IMR-90 (cell line): ENCODE results near the gene SUGCT. TPM values are rescaled to one million over a fixed set of nuclear protein-coding genes. Genes with fewer than 3 reads are reported as not detected.
A peak's percentile ranks its signal among the peaks of the same experiment; 100 is the strongest.

Experiments used
- ATAC-seq: fragments of 200-7000 bp; cut with Tn5 transposase; 2 replicates; pipeline ENCODE4 v1.9.1; 2020; ENCODE audit warnings: low read depth, mild to moderate bottlenecking, moderate library complexity
- BruUV-seq: library from RNA; stranded (reverse); fragments of 400-500 nt; replicated peaks from 2 replicates; lab custom pipeline; 2021; lab: Mats Ljungman, UMichigan
- CTCF ChIA-PET: fragments of 300-600 bp; formaldehyde crosslinking; extraction: SDS; loops from one replicate; lab custom pipeline; 2021; ENCODE audit warnings: antibody characterized with exemption; lab: Yijun Ruan, JAX
- POLR2A ChIA-PET: fragments of 300-600 bp; sonication (Branson Sonifier 250); formaldehyde crosslinking; loops from one replicate; lab custom pipeline; 2022; ENCODE audit warnings: antibody characterized with exemption; ENCODE audit not compliant: unreplicated experiment; lab: Charles Lee
- DNase-seq: peaks from one replicate; pipeline ENCODE4 v3.0.0; 2013
- H2AFZ ChIP-seq: replicated peaks from 2 replicates; pipeline ENCODE3; 2013; ENCODE audit warnings: low read length, mild to moderate bottlenecking; ENCODE audit not compliant: poor library complexity
- H2AK5ac ChIP-seq: 2 replicates; pipeline ENCODE4 v1.6.1; 2013; ENCODE audit warnings: low read depth, low read length, inconsistent platforms
- H2AK9ac ChIP-seq: replicated peaks from 2 replicates; pipeline ENCODE3; 2013; ENCODE audit warnings: mild to moderate bottlenecking, low read depth, low read length, moderate library complexity; ENCODE audit not compliant: poor library complexity
- H2BK120ac ChIP-seq: 2 replicates; pipeline ENCODE4 v1.6.1; 2013; ENCODE audit warnings: low read depth, low read length, inconsistent platforms
- H2BK15ac ChIP-seq: 3 replicates; pipeline ENCODE4 v1.6.1; 2013; ENCODE audit warnings: low read depth, low read length, inconsistent platforms
- H2BK20ac ChIP-seq: 2 replicates; pipeline ENCODE4 v1.6.1; 2013; ENCODE audit warnings: low read depth, mild to moderate bottlenecking, inconsistent platforms, low read length, moderate library complexity
- H2BK5ac ChIP-seq: 2 replicates; pipeline ENCODE4 v1.6.1; 2013; ENCODE audit warnings: mild to moderate bottlenecking, low read depth, low read length, inconsistent platforms; ENCODE audit not compliant: poor library complexity, severe bottlenecking
- H3K14ac ChIP-seq: replicated peaks from 2 replicates; pipeline ENCODE4 v1.6.1; 2013; ENCODE audit warnings: low read depth, low read length, inconsistent platforms
- H3K18ac ChIP-seq: 2 replicates; pipeline ENCODE4 v1.6.1; 2013; ENCODE audit warnings: low read depth, low read length, control low read depth
- H3K23ac ChIP-seq: 2 replicates; pipeline ENCODE4 v1.6.1; 2013; ENCODE audit warnings: low read depth, low read length, inconsistent platforms
- H3K27ac ChIP-seq: 2 replicates; pipeline ENCODE4 v1.5.1; 2013; ENCODE audit warnings: mild to moderate bottlenecking, control low read depth, low read length; ENCODE audit not compliant: insufficient read depth
- H3K27me3 ChIP-seq: 2 replicates; pipeline ENCODE4 v1.6.1; 2013; ENCODE audit warnings: low read length; ENCODE audit not compliant: control insufficient read depth, insufficient read depth
- H3K36me3 ChIP-seq: 2 replicates; pipeline ENCODE4 v1.6.1; 2013; ENCODE audit warnings: low read length, mixed read lengths; ENCODE audit not compliant: control insufficient read depth, insufficient read depth
- H3K4ac ChIP-seq: 2 replicates; pipeline ENCODE4 v1.6.1; 2013; ENCODE audit warnings: low read depth, low read length, inconsistent platforms
- H3K4me1 ChIP-seq: 2 replicates; pipeline ENCODE4 v1.6.1; 2013; ENCODE audit warnings: low read length, mixed read lengths; ENCODE audit not compliant: control insufficient read depth, insufficient read depth
- H3K4me2 ChIP-seq: 2 replicates; pipeline ENCODE4 v1.6.1; 2013; ENCODE audit warnings: low read depth, mild to moderate bottlenecking, control low read depth, low read length, moderate library complexity
- H3K4me3 ChIP-seq: 2 replicates; pipeline ENCODE4 v1.5.1; 2013; ENCODE audit warnings: low read depth, mild to moderate bottlenecking, control low read depth, low read length, moderate library complexity; ENCODE audit not compliant: insufficient read depth
- H3K56ac ChIP-seq: 2 replicates; pipeline ENCODE4 v1.6.1; 2013; ENCODE audit warnings: low read length, inconsistent platforms; ENCODE audit not compliant: insufficient read depth; ENCODE audit errors: extremely low read depth
- H3K79me1 ChIP-seq, 2 experiments: 2 replicates each; pipeline ENCODE4 v1.6.1; 2013; ENCODE audit warnings: low read length in 2 of 2, inconsistent platforms in 1 of 2, low read depth in 1 of 2
- H3K9ac ChIP-seq: 2 replicates; pipeline ENCODE4 v1.6.1; 2013; ENCODE audit warnings: low read depth, low read length, control low read depth
- H3K9me1 ChIP-seq: 2 replicates; pipeline ENCODE4 v1.6.1; 2013; ENCODE audit warnings: low read length, inconsistent platforms; ENCODE audit not compliant: insufficient read depth
- H3K9me3 ChIP-seq: 2 replicates; pipeline ENCODE4 v1.6.1; 2013; ENCODE audit warnings: low read length; ENCODE audit not compliant: control insufficient read depth, insufficient read depth
- H4K20me1 ChIP-seq: 2 replicates; pipeline ENCODE4 v1.6.1; 2013; ENCODE audit warnings: low read length, inconsistent platforms; ENCODE audit not compliant: insufficient read depth
- H4K5ac ChIP-seq: 2 replicates; pipeline ENCODE4 v1.6.1; 2013; ENCODE audit warnings: mild to moderate bottlenecking, low read depth, low read length, control low read depth
- H4K8ac ChIP-seq, 2 experiments: 2 replicates each; pipeline ENCODE4 v1.6.1; 2013; ENCODE audit warnings: low read depth in 2 of 2, low read length in 2 of 2, control low read depth in 1 of 2, inconsistent platforms in 1 of 2
- H4K91ac ChIP-seq: 2 replicates; pipeline ENCODE4 v1.6.1; 2013; ENCODE audit warnings: low read depth, low read length, inconsistent platforms; ENCODE audit not compliant: insufficient read depth
- CHD1 ChIP-seq: IDR thresholded peaks from 2 replicates; pipeline ENCODE4 v1.6.1; 2012; ENCODE audit warnings: low read depth, low read length, improper control_type of control experiment
- FOS ChIP-seq: fragments of 150-350 bp; IDR thresholded peaks from 2 replicates; pipeline ENCODE4 v1.6.1; 2016; ENCODE audit warnings: low read depth, low read length
- MAZ ChIP-seq: IDR thresholded peaks from 2 replicates; pipeline ENCODE4 v1.6.1; 2012; ENCODE audit warnings: low read depth, mild to moderate bottlenecking, low read length, improper control_type of control experiment, moderate library complexity, borderline replicate concordance
- POLR2A ChIP-seq: IDR thresholded peaks from 2 replicates; pipeline ENCODE4 v1.6.1; 2012; ENCODE audit warnings: mild to moderate bottlenecking, low read depth, low read length
- RAD21 ChIP-seq: IDR thresholded peaks from 2 replicates; pipeline ENCODE4 v1.6.1; 2012; ENCODE audit warnings: low read length, improper control_type of control experiment
- WGBS, 2 experiments: methylation state at CpG; one replicate each; pipeline versions ENCODE4 v1.1.5 to v1.1.7; 2013; ENCODE audit warnings: missing lambda C conversion rate in 2 of 2; ENCODE audit not compliant: insufficient read length in 1 of 2; ENCODE audit errors: extremely low coverage in 2 of 2; 5-methylcytosine and 5-hydroxymethylcytosine counted together
- dilution Hi-C: fragments of 300-500 bp; cut with HindIII; formaldehyde crosslinking; loops from one replicate; pipeline ENCODE4 v1.14.3; 2018; ENCODE audit warnings: low sequenced_read_pairs; ENCODE audit not compliant: unreplicated experiment
- in situ Hi-C: fragments of 300-500 bp; cut with MboI; formaldehyde crosslinking; loops from 3 replicates; pipeline ENCODE4 v1.14.3; 2019; ENCODE audit warnings: low sequenced_read_pairs, inconsistent platforms, mixed read lengths
- intact Hi-C: fragments of 100-400 bp; cut with micrococcal nuclease; formaldehyde crosslinking; loops from 2 replicates; pipeline ENCODE4 v1.10.0; 2022
- polyA plus RNA-seq, 3 experiments: library from polyadenylated mRNA; depleted of rRNA; stranded (reverse); fragments of >200 nt; gene quantifications; 2 replicates each; pipeline ENCODE4 v1.2.3, GENCODE V29; 2012; ENCODE audit warnings: low replicate concordance in 1 of 3
- total RNA-seq: library from RNA; depleted of rRNA; stranded (reverse); fragments of >200 nt; gene quantifications from 2 replicates; pipeline ENCODE4 v1.2.3, GENCODE V29; 2012
- TF ChIP-seq, protein P1 (sequence below): fragments of 150-350 bp; IDR thresholded peaks from 2 replicates; pipeline ENCODE4 v1.6.1; 2016; ENCODE audit warnings: low read depth, mild to moderate bottlenecking, low read length, moderate library complexity, borderline replicate concordance

The SUGCT gene
- total and polyA plus RNA-seq, 2 of the 4 experiments (the other 2 are of a cell fraction): 5.9 to 8.3 TPM

DNA sequence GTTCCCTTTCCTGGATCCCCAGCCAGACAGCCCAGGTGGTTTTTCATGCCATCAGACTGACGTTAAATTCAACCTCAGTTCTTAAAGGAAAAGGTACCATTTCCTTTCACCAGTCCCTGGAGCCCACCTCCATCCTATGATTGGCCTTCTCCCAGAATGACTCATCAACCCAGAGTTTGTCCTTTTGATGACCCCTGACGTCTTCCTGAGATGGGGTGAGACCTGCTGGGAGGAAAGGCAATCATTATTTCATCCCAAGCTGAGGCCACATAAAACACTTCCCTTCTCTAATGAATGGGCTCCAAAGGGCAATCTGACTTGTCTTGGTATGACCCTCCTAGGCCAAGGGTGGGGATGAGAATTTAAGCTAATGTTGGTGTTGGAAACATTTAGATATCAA lies 750.7 kb downstream of the SUGCT start:
- Histone ChIP-seq H2AFZ (no peak overlapping the region), H3K9me1 (peaks cover 2% of the 10 kb centered on the region; the same call in 1 of the 2 replicates), H4K8ac (no peak overlapping the region), H3K4me1 (peaks cover 4% of the 10 kb centered on the region; the same call in 1 of the 2 replicates), H3K14ac (no peak overlapping the region), H3K9me3 (peaks cover 3% of the 10 kb centered on the region; the same call in 1 of the 2 replicates), H2AK9ac (no peak overlapping the region), H2BK15ac (no peak overlapping the region), H3K18ac (no peak overlapping the region), H3K9ac (no peak overlapping the region), H4K20me1 (no peaks in the 10 kb centered on the region), H2BK5ac (no peak overlapping the region), H3K27ac (no peak overlapping the region), H4K5ac (no peak overlapping the region), H3K56ac (no peak overlapping the region), H3K79me1 (no peaks in the 10 kb centered on the region), H3K27me3 (no peaks in the 10 kb centered on the region), H2BK120ac (no peak overlapping the region), H3K4ac (peak overlapping the region; percentile 51; the same call in 1 of the 2 replicates), H3K4me2 (no peak overlapping the region), H4K91ac (no peak overlapping the region), H3K23ac (no peak overlapping the region), H3K4me3 (no peak overlapping the region), H2AK5ac (no peak overlapping the region), H3K36me3 (no peaks in the 10 kb centered on the region), H2BK20ac (no peak overlapping the region)
- TF ChIP-seq RAD21: no peak
- TF ChIP-seq FOS: no peak
- no peak for TF ChIP-seq MAZ
- TF ChIP-seq, protein P1, sequence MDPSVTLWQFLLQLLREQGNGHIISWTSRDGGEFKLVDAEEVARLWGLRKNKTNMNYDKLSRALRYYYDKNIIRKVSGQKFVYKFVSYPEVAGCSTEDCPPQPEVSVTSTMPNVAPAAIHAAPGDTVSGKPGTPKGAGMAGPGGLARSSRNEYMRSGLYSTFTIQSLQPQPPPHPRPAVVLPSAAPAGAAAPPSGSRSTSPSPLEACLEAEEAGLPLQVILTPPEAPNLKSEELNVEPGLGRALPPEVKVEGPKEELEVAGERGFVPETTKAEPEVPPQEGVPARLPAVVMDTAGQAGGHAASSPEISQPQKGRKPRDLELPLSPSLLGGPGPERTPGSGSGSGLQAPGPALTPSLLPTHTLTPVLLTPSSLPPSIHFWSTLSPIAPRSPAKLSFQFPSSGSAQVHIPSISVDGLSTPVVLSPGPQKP: no peak
- TF ChIP-seq CHD1: no peak
- TF ChIP-seq POLR2A: no peak
- no CpG with 5 or more reads among the region's 2 CpGs for WGBS, 2 experiments
- in situ Hi-C loops (no loop called here), dilution Hi-C loops (no loop called here), intact Hi-C loops (no loop called here)
- no TSS peak for BruUV-seq
- ATAC-seq: no peak
- CTCF ChIA-PET: no interaction called here
- peak; percentile 49 for DNase-seq
- POLR2A ChIA-PET: no interaction called here
